Measurements from ENCODE around the gene SLC6A3. TPM values are rescaled to one million over a fixed set of nuclear protein-coding genes. Genes with fewer than 3 reads are reported as not detected.
"Not testable (repeated sequence)": the region's sequence is repeated elsewhere in the genome, so short reads cannot be mapped to it uniquely, and the experiment has no call there.

The SLC6A3 gene
- total RNA-seq, 1 donor: not detected

DNA sequence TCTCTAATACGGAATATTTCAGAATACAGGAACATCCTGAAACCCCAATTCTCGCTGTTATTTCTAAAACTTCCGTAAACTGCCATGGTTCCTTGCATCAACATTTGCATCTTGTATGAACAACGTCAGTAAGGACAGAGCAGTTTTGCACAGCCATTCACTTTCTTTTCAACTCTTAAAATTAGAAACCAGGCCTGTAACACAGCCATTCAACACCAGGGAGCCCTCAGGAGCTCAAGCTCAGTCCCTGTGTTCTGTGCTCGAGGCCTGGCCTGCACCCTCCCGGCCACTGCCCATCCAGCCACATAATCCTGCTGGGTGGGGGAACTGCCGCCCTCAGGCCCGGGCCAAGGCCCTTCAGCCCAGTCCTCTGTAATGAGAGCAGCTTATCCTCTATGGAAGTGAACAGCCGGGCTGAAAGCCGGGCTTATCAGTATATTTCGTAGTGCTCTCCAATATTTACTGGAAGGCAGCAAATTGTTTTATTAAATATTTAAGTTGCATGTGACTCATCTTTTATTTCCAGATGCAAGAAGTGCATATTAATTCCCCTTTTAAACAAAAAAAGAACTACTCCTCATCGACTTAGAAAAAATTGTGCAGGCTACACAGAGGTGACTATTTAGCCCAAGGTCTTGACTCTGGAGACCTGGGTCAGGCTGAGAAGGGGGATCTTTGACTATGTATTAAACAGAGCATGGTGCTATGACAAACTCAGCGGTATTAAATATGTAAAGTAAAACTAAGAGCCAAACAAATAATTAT lies 33.2 kb upstream of the SLC6A3 start:
- Histone ChIP-seq H2AFZ (ENCODE audit: low read length) (no peak overlapping the region), H3K27me3 (ENCODE audit: insufficient read depth, low read length) (no peaks in the 10 kb centered on the region), H3K4me3 (ENCODE audit: insufficient read depth, low read length) (no peak overlapping the region), H4K20me1 (ENCODE audit: insufficient read depth, low read length) (peaks cover 25% of the 10 kb centered on the region), H3K27ac (ENCODE audit: low read depth, low read length) (no peak overlapping the region), H3K79me2 (ENCODE audit: insufficient read depth, low read length) (no peaks in the 10 kb centered on the region), H3K4me2 (ENCODE audit: insufficient read depth, low read length) (no peak overlapping the region), H3K4me1 (ENCODE audit: insufficient read depth, low read length) (no peaks in the 10 kb centered on the region), H3K36me3 (ENCODE audit: insufficient read depth, low read length) (peaks cover 37% of the 10 kb centered on the region), H3K9me3 (ENCODE audit: low read depth, low read length) (no peaks in the 10 kb centered on the region)
- no peak for DNase-seq (ENCODE audit: insufficient read length, low spot score, missing footprints)
- TF ChIP-seq, protein P1, sequence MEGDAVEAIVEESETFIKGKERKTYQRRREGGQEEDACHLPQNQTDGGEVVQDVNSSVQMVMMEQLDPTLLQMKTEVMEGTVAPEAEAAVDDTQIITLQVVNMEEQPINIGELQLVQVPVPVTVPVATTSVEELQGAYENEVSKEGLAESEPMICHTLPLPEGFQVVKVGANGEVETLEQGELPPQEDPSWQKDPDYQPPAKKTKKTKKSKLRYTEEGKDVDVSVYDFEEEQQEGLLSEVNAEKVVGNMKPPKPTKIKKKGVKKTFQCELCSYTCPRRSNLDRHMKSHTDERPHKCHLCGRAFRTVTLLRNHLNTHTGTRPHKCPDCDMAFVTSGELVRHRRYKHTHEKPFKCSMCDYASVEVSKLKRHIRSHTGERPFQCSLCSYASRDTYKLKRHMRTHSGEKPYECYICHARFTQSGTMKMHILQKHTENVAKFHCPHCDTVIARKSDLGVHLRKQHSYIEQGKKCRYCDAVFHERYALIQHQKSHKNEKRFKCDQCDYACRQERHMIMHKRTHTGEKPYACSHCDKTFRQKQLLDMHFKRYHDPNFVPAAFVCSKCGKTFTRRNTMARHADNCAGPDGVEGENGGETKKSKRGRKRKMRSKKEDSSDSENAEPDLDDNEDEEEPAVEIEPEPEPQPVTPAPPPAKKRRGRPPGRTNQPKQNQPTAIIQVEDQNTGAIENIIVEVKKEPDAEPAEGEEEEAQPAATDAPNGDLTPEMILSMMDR (IDR thresholded peaks at IDR 0.05; ENCODE audit: extremely low read depth, low read depth, low read length): no peak

- no peak overlapping the region for H3K27ac ChIP-seq (ENCODE audit: low read depth, low read length)
- H3K4me3 ChIP-seq (ENCODE audit: insufficient read depth, low read length): no peak overlapping the region
- no peaks in the 10 kb centered on the region for H3K9me3 ChIP-seq (ENCODE audit: low read depth, low read length)
- peaks cover 25% of the 10 kb centered on the region for H4K20me1 ChIP-seq (ENCODE audit: insufficient read depth, low read length)
- H3K79me2 ChIP-seq (ENCODE audit: insufficient read depth, low read length): no peaks in the 10 kb centered on the region
- no peak overlapping the region for H2AFZ ChIP-seq (ENCODE audit: low read length)
- no peak overlapping the region for H3K4me2 ChIP-seq (ENCODE audit: insufficient read depth, low read length)
- H3K4me1 ChIP-seq (ENCODE audit: insufficient read depth, low read length): no peaks in the 10 kb centered on the region
- TF ChIP-seq, protein P1 (IDR thresholded peaks at IDR 0.05; ENCODE audit: extremely low read depth, low read depth, low read length): no peak
- peaks cover 39% of the 10 kb centered on the region for H3K36me3 ChIP-seq (ENCODE audit: insufficient read depth, low read length)
- H3K27me3 ChIP-seq (ENCODE audit: insufficient read depth, low read length): no peaks in the 10 kb centered on the region
- DNase-seq (ENCODE audit: insufficient read length, low spot score, missing footprints): no peak
Measured at GRCh38 chr5:1477341-1477740, 32.1 kb upstream of the SLC6A3 start.

- H3K9me3 ChIP-seq (ENCODE audit: low read depth, low read length): no peaks in the 10 kb centered on the region
- no peak overlapping the region for H3K4me3 ChIP-seq (ENCODE audit: insufficient read depth, low read length)
- no peaks in the 10 kb centered on the region for H3K27me3 ChIP-seq (ENCODE audit: insufficient read depth, low read length)
- peaks cover 25% of the 10 kb centered on the region for H4K20me1 ChIP-seq (ENCODE audit: insufficient read depth, low read length)
- TF ChIP-seq, protein P1 (IDR thresholded peaks at IDR 0.05; ENCODE audit: extremely low read depth, low read depth, low read length): no peak
- peaks cover 39% of the 10 kb centered on the region for H3K36me3 ChIP-seq (ENCODE audit: insufficient read depth, low read length)
- no peak overlapping the region for H3K4me2 ChIP-seq (ENCODE audit: insufficient read depth, low read length)
- no peak for DNase-seq (ENCODE audit: insufficient read length, low spot score, missing footprints)
- H3K4me1 ChIP-seq (ENCODE audit: insufficient read depth, low read length): no peaks in the 10 kb centered on the region
- no peaks in the 10 kb centered on the region for H3K79me2 ChIP-seq (ENCODE audit: insufficient read depth, low read length)
- no peak overlapping the region for H3K27ac ChIP-seq (ENCODE audit: low read depth, low read length)
- H2AFZ ChIP-seq (ENCODE audit: low read length): no peak overlapping the region
Measured at GRCh38 chr5:1476967-1477310, 31.7 kb upstream of the SLC6A3 start.

DNA sequence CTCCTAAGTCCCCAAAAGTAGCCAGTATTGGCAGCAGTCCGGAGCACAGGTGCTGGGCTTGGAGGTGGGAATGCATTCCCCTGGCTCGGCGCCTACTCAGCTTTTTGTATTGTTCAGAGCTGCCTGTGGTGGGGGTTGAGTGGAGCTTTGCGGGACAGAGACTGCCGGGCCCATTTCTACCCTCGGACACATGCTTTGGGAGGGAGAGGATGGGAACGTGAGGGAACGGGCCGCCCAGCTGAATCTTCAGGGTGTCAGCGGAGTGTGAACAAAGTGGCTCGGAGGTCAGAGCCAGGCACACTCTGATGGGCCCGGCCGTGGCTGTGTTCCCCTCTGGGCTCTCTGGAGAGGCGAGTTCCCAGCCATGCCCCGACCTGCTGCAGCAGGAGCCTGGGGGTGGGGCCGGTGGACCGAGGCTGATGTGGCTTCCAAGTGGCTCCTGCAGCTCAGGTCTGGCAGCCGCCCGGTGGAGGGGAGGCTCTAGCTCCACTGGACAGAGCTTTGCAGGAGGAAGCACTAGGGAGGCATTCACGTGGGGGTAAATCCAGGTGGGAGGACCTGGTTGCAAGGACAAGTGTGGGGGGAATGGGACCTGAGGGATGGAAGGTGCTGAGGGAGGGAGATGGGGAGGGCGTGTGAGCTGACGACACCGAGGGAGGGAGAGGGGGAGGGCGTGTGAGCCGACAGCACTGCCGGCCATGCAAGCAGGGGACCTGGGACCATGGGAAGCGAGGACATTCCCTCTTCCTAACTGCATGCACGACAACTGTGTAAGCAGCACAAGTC lies 31.1 kb upstream of the SLC6A3 start:
- TF ChIP-seq, protein P1 (IDR thresholded peaks at IDR 0.05; ENCODE audit: extremely low read depth, low read depth, low read length): no peak
- Histone ChIP-seq H3K9me3 (ENCODE audit: low read depth, low read length) (no peaks in the 10 kb centered on the region), H2AFZ (ENCODE audit: low read length) (no peak overlapping the region), H3K4me1 (ENCODE audit: insufficient read depth, low read length) (no peaks in the 10 kb centered on the region), H3K36me3 (ENCODE audit: insufficient read depth, low read length) (peaks cover 39% of the 10 kb centered on the region), H3K27ac (ENCODE audit: low read depth, low read length) (no peak overlapping the region), H3K4me2 (ENCODE audit: insufficient read depth, low read length) (no peak overlapping the region), H3K4me3 (ENCODE audit: insufficient read depth, low read length) (no peak overlapping the region), H3K27me3 (ENCODE audit: insufficient read depth, low read length) (no peaks in the 10 kb centered on the region), H4K20me1 (ENCODE audit: insufficient read depth, low read length) (peaks cover 25% of the 10 kb centered on the region), H3K79me2 (ENCODE audit: insufficient read depth, low read length) (no peaks in the 10 kb centered on the region)
- DNase-seq (ENCODE audit: insufficient read length, low spot score, missing footprints): no peak

DNA sequence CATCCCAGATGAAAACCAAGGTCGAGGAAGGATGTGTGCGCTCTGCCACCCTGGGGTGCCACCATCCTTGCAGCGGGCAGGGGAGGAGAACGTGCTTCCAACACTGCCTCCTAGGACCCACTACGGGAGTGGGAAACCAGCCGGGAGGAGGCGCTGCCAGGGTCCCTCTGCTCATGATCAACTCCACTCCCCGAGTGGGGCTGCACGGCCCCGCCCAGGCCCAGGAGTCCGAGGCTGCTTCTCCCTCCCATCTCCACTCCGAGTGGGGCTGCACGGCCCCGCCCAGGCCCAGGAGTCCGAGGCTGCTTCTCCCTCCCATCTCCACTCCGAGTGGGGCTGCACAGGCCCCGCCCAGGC lies 30.3 kb upstream of the SLC6A3 start:
- not testable (repeated sequence) for H3K9me3 ChIP-seq (ENCODE audit: low read depth, low read length); H3K4me2 ChIP-seq (ENCODE audit: insufficient read depth, low read length); H3K27ac ChIP-seq (ENCODE audit: low read depth, low read length); H3K4me1 ChIP-seq (ENCODE audit: insufficient read depth, low read length); DNase-seq (ENCODE audit: insufficient read length, low spot score, missing footprints); H2AFZ ChIP-seq (ENCODE audit: low read length); H3K4me3 ChIP-seq (ENCODE audit: insufficient read depth, low read length); H3K79me2 ChIP-seq (ENCODE audit: insufficient read depth, low read length); H3K27me3 ChIP-seq (ENCODE audit: insufficient read depth, low read length)
- Histone ChIP-seq H4K20me1 (ENCODE audit: insufficient read depth, low read length) (peaks cover 19% of the 10 kb centered on the region), H3K36me3 (ENCODE audit: insufficient read depth, low read length) (peaks cover 39% of the 10 kb centered on the region)
